GM18508 (cell line): ENCODE results near the gene PNPLA7.
"Not testable (repeated sequence)": the region's sequence is repeated elsewhere in the genome, so short reads cannot be mapped to it uniquely, and the experiment has no call there.

Experiments used
- ATAC-seq: cut with Tn5 transposase; IDR thresholded peaks from one replicate; pipeline ENCODE4 v1.9.1; 2021; ENCODE audit warnings: moderate number of reproducible peaks; ENCODE audit not compliant: insufficient read depth, unreplicated experiment

Gene PNPLA7

DNA sequence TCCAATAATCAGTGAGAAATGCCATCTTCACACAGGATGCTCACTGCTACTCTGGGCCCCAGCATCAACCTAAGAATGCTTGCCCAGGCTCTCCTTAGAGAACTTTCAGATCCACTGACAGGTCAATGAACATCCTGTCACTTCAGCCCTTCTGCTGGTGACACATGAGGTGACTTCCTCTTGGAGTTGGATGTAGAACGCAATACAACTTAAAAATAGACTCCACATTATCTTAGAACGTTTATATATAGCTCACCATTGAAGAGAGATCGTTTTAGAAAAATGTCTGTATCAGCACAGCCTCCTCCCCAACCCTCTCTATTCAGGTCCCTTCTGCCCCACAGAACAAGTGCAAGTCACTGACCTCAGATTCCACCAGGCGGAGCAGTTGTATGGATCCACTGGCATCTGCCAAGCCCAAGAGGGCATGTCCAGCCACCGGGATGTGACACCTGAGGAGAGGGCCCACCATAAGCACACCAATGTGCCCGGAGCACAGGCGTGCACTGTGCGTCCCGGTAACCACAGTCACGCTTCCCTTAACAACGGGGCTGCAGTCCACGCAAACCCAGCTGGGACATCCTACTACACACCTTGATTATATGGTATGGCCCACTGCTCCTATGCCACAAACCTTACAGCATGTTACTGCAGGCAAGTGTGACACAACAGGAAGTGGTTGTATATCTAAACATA lies 25.7 kb upstream of the PNPLA7 start:
- ATAC-seq: no peak

DNA sequence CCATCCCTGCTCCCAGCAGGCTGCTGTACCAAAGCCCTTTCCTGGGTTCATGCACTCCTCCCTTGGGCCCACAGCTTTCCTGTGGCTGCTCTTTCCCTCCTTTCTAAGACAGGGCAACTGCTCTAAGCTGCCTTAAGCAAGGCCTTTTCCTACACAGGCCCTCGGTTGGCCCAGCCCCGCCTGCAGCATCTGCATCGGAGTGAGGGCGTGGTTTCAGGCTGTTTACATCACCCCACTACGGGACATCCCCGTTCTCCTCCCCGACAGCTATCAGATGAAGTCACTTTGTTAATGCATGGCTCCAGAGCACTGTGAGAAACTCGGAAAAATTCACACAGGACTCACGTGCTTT lies 25.1 kb upstream of the PNPLA7 start:
- no peak for ATAC-seq

DNA sequence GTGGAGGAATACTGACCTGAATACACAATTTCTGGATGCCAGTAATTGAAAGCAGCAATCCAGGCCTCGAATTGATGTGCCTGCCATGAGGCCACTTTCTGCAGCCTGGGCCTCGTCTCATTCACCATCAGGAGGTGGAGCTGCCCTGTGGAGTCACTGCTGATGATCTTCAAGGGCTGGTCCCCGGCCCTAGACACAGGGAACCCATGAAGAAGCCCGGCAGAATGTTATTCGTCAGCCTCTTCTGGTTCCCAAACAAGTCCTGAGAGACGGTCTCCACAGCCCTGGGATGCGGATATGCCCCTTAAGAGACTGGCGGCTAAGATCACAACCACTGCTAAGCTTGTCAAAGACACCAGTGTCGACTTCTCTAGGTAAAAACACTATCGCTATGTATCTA lies 24.0 kb upstream of the PNPLA7 start:
- ATAC-seq: no peak

DNA sequence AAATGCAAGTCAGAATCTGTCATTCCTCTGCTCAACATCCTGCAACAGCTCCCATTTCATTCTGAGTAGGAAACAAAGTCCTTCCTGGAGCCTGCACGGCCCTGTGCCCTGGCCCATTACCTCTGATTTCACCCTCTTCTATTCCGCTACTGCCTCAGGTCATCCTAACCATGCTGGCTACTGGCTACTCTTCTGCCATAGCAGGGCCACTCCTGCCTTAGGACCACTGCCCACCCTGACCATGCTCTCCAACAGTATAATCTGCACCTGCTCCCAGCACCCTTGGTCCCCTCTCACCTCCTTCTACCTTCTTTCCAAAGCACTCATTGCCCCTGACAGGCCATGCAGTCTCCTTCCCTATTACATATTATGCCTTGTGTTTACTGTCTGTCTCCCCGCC lies 20.4 kb upstream of the PNPLA7 start:
- no peak for ATAC-seq

DNA sequence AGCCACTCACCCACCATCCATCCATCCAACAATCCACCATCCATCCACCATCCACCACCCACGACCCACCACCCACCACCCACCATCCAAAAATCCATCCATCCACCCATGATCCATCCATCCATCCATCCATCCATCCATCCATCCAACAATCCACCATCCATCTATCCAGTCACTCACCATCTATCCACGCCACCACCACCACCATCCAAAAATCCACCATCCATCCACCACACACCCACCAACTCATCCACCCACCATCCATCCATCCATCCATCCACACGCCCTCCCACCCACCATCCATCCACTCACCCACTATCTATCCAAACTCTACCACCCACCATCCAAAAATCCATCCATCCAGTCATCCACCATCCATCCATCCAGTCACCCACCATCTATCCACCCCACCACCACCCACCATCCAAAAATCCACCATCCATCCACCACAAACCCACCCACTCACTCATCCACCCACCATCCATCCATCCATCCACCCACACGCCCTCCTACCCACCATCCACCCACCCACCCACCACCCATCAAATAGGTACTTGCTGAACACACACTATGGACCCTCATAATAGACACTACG lies 19.5 kb upstream of the PNPLA7 start:
- no peak for ATAC-seq

DNA sequence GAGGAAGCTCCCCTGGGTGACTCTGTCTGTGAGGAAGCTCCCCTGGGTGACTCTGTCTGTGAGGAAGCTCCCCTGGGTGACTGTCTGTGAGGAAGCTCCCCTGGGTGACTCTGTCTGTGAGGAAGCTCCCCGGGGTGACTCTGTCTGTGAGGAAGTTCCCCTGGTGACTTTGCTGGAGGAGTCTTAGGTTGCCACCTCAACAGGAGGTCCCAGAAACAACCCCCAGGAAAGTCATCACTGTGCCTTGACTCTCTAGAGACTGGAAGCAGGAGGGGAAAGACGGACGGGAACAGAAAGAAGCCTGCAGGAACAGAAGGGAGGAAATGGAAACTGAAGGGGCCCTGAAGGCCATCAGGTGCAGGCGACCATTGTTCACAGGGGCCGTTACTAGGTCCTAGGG lies 18.2 kb upstream of the PNPLA7 start:
- not testable (repeated sequence) for ATAC-seq

DNA sequence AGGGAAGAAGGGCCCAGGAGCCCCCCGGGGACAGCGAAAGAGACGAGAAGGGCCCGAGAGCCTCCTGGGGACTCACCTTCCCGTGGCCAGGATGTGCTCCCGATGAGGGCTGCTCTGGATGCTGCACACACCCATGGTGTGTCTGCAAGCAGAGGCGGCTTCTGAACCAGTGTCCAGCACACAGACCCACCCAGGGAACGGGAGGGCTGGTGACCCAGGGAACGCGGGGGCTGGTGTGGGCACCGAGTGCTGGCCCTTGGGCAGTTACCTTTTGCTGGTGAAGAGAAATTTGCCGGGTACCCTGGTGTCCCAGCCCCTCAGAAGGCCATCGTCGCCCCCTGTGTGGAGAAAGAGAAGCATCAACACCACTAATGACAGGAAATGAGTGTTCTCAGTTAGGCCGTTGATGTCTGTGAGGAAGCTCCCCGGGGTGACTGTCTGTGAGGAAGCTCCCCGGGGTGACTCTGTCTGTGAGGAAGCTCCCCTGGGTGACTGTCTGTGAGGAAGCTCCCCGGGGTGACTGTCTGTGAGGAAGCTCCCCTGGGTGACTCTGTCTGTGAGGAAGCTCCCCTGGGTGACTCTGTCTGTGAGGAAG lies 14.7 kb upstream of the PNPLA7 start:
- no peak for ATAC-seq

DNA sequence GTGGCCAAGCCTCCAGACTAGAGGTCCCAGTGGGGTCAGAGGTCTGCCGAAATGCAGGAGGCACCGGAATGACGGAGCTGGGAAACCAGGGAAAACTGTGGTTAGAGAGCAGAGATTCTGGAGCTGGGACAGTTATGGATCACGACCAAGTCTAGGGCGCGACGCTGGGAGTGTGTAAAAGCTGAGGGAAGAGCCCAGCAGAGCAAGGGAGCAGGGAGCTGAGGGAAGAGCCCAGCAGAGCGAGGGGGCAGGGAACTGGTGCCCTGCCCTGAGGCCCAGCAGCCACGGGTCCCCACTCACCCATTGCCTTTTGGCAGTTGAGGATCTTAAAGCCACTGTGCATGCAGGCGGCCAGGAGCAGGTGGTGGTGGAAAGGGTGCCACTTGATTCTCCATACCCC lies 13.9 kb upstream of the PNPLA7 start:
- no peak for ATAC-seq

DNA sequence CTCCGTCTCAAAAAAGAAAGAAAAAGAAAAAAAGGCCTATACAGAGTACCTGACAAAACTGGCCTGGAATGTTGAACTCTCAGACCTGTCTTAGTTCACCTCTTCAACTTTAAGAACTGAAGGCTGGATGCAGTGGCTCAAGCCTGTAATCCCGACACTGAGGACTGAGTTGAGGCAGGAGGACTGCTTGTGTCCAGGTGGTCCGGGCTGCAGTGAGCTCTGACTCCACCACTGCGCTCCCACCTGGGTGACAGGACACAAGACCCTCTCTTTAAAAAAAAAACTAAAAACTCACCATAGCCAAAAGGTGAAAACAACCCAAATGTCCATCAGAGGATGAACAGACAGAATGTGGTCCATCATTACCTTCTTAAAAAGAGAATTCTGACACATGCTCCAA lies 7.9 kb upstream of the PNPLA7 start:
- no peak for ATAC-seq

DNA sequence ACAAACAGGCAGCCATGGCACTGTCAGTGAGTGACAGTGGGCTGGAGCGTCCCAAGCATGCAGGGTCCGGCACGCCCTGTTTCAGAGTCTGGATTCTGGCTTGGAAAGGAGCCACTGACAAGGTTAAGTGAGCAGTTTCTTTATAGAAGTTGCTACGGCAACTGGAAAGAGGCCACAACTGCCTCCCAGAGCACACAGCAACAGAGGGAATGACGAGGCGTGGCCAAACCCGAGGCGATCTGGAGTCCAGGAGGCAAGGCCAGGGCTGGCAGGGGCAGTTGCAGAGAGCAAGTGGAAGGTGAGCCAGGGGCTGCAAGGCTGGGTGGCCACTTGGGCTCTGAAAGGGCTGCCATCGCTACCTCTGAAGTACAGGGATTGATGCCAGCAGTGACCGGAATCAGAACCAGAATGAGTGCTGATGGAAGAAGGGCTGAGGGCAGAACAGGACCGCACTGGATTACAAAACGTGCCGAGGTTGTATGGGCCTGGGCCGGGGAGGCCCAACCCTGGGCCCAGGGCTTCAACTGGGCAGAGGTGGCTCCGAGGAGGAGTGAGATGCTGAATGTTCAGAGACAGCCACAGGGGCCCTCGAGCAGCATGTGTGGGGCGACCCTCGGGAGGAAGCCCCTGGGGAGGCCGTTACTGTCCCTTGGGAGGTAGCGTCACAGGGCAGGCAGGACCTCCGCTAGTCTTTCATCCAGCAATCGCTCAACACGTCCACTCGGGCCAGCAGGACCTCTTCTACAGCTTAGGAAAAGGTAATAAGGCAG lies 6.1 kb upstream of the PNPLA7 start:
- no peak for ATAC-seq

DNA sequence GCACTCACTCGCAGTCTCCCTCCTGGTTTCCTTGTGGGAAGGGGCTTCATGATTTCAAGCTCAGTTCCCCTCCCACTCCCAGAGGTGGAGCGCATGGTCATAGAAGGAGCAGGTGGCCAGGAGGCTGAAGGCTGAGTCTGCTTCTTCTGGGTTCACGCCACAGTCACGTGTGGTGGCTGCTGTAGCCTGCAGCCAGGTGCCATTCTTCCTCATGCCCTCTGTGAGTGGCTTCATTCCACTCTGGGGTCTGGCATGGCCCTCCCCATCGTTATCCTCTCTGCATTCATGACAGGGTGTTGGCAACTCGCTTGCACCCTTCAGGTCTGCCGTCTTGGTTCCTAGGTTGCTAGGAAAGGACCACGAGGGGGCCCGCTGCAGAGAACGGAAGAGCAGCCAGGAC lies 5.0 kb upstream of the PNPLA7 start:
- ATAC-seq: no peak

DNA sequence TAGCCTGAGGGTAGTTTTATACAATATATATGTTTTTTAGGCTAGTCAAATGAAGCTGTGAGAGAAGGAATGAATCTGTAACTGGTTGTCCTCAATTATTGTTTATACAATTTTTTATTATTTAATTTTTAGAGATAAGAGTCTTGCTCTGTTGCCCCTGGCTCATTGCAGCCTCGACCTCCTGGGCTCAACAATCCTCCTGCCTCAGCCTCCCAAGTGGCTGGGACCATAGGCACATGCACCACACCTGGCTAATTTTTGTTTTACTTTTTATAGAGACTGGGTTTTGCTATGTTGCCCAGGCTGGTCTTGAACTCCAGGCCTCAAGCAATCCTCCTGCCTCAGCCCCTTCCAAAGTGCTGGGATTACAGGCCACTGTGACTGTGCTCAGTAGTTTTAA lies 4.1 kb upstream of the PNPLA7 start:
- ATAC-seq: no peak

DNA sequence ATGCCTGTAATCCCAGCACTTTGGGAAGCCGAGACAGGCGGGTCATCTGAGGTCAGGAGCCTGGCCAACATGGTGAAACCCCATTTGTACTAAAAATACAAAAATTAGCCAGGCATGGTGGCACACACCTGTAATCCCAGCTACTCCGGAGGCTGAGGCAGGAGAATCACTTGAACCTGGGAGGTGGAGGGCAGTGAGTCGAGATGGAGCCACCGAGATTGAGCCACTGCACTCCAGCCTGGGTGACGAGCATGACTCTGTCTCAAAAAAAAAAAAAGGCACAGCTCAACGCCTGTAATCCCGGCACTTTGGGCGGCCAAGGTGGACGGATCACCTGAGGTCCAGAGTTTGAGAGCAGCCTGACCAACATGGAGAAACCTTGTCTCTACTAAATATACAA lies 3.5 kb upstream of the PNPLA7 start:
- ATAC-seq: not testable (repeated sequence)

DNA sequence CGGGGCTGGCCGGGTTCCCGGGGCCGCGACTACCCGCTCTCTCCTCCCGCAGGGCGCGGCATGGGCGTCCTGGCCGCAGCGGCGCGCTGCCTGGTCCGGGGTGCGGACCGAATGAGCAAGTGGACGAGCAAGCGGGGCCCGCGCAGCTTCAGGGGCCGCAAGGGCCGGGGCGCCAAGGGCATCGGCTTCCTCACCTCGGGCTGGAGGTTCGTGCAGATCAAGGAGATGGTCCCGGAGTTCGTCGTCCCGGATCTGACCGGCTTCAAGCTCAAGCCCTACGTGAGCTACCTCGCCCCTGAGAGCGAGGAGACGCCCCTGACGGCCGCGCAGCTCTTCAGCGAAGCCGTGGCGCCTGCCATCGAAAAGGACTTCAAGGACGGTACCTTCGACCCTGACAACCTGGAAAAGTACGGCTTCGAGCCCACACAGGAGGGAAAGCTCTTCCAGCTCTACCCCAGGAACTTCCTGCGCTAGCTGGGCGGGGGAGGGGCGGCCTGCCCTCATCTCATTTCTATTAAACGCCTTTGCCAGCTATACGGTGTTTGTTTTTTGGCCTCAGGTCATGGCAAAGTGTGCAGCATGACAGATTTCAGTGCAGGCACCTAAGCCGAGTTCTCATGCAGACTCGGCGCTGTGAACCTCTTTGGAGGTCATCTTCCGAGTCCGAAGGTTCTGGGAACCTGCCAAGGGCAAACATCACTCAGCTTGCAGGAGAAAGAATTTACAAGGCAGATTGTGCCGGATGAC lies 2.0 kb upstream of the PNPLA7 start:
- ATAC-seq: no peak

DNA sequence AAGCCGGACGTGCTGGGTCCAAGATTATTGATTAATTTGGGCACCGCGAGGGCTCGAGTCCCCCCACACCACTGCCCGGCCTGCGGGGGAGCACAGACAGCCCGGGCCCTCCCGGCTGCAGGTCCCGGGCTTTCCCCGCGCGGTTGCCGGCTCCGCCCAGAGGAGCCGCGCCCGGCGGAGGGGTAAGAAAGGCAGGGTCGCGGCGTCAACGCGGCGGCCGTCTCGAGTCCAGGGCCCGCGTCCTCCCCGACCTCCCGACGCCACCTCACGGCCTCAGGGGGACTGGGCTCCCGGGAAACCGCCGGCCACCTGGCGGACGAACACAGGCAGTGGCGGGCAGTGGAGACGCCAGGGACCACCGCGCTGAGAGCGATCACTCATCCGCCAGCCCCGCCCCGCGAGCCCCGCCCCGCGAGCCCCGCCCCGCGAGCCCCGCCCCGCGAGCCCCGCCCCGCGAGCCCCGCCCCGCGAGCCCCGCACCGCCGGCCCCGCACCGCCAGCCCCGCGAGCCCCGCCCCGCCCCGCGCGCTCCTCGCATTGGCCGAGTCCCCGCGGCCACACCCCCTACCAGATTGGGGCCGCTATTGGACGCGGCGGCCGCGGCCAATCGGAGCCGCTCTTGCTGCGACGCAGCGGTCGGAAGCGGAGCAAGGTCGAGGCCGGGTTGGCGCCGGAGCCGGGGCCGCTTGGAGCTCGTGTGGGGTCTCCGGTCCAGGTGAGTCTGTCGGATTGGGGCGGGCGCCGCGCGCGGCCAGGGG lies 1.2 kb upstream of the PNPLA7 start, which contains the start of gene MRPL41:
TSS of gene MRPL41 (plus strand) at position 616 of the 758 bp plus-strand sequence. CDS start 203 bp downstream, outside the sequence.
- ATAC-seq: no peak

DNA sequence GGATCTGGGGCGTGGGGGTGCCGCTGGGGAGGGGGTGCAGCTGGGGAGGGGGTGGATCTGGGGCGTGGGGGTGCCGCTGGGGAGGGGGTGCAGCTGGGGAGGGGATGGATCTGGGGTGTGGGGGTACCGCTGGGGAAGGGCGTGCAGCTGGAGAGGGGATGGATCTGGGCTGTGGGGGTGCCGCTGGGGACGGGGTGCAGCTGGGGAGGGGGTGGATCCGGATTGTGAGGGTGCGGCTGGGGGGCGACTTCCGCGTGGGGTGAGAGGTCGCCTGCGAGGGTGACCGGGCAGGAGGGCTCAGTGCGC lies 709 bp upstream of the PNPLA7 start:
- not testable (repeated sequence) for ATAC-seq

DNA sequence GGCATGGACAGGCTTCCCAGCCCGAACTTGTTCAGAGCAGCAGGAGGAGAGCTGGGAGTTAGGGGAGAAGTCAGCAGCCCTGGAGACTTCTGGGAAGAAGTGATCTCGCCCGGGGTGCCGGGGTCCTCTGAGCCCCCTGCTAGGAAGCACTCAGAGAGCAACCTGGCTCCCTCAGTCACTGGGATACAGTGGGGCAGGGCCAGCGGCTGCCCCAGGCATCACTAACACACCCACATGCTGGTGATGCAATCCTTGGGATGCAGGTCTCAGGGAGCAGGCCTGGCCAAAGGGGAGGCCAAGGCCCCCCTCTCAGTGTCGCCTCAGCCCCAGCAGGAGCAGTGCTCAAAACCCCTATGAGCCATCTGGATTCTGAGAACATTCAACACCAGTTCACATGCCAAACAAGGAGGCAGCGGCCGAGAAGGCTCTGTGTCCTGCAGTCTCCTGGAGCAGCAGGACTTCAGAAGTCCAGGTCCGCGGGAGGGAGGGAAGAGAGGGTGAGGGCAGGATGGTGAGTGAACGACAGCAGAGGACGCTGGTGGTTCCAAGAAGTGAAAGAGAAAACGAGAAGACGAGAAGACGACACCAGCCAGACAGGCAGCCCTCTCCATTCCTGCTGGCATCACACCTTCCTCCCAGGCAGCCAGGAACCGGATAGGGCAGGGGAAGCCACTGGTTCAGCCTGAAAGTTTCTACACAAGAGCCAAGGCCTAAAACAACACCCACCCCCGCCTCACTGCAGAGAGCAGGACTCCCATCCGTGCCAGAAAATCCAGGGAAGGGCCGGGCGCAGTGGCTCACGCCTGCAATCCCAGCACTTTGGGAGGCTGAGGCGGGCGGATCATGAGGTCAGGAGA lies 2.3 kb downstream of the PNPLA7 start:
- no peak for ATAC-seq

DNA sequence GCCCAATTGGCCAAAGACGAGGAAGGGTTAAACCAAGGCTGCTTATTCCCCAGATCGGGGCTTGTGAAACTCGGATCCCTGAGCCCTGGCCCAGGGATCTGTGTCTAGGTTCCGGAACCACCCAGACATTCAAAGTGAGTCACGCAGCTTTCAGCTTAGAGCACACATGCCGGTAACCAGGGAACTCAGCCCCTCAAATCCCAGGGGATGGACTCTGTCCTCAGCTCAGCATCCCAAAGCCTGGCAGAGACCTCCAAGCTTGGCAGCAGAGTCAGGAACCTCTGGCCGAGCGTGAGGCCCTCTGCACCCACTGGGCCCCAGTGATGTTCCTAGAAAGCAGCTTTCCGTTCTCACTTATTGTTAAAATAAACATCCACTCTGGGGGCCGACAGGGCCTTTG lies 5.1 kb downstream of the PNPLA7 start:
- ATAC-seq: no peak

DNA sequence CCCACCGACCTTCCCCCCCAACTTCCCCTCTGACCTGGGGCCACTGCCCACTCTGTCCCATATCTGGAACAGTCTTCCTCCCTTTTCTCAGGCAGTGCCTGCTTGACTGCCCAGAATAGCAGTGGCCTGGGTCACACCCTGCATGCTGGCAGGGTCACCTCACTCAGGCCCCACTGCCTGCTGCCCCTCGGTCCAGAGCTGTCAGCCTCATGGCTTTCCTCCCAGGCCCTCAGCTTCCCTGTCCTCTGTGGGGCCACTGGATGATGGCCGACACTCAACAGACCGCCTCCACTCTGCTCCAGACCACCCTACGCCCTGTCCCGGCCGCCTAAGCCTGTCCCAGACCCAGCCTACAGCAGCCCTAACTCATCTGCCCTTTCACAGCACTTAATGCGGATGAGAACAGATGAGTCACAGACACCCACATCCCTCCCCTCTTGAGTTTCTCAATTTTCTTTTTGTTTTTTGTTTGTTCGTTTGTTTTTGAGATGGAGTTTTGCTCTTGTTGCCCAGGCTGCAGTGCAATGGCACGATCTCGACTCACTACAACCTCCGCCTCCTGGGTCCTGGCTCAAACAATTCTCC lies 5.9 kb downstream of the PNPLA7 start:
- ATAC-seq: no peak
